RWPE2 (cell line): ENCODE results near the gene BSX.

Source experiments
- ATAC-seq: fragments of 200-7000 bp; cut with Tn5 transposase; 3 replicates; pipeline ENCODE4 v1.9.1; 2021; ENCODE audit warnings: low read depth
- DNase-seq: peaks from one replicate; pipeline ENCODE4 v3.0.0-alpha.2; 2020; ENCODE audit warnings: low spot score
- H3K27ac ChIP-seq: fragments of 450-650 bp; 2 replicates; pipeline ENCODE4 v1.5.1; 2017; ENCODE audit warnings: mild to moderate bottlenecking; ENCODE audit not compliant: poor library complexity, severe bottlenecking
- H3K27me3 ChIP-seq: fragments of 250-450 bp; sonication (Bioruptor Pico); 2 replicates; pipeline ENCODE4 v1.5.1; 2021; ENCODE audit warnings: mild to moderate bottlenecking, moderate library complexity; ENCODE audit not compliant: insufficient read depth, poor library complexity, severe bottlenecking
- H3K36me3 ChIP-seq: fragments of 250-450 bp; sonication (Bioruptor Pico); 2 replicates; pipeline ENCODE4 v1.5.1; 2020; ENCODE audit warnings: low read depth, mild to moderate bottlenecking, moderate library complexity
- H3K4me1 ChIP-seq: fragments of 250-450 bp; sonication (Bioruptor Pico); 2 replicates; pipeline ENCODE4 v1.5.1; 2021; ENCODE audit warnings: mild to moderate bottlenecking, moderate library complexity; ENCODE audit not compliant: insufficient read depth, poor library complexity, severe bottlenecking
- H3K4me3 ChIP-seq: fragments of 250-450 bp; sonication (Bioruptor Pico); 2 replicates; pipeline ENCODE4 v1.5.1; 2021; ENCODE audit warnings: mild to moderate bottlenecking, moderate library complexity; ENCODE audit not compliant: severe bottlenecking
- H3K9me3 ChIP-seq: fragments of 250-450 bp; sonication (Bioruptor Pico); 2 replicates; pipeline ENCODE4 v1.5.1; 2021; ENCODE audit warnings: mild to moderate bottlenecking, moderate library complexity; ENCODE audit not compliant: severe bottlenecking
- TF ChIP-seq, protein P1 (sequence below): fragments of 450-650 bp; IDR thresholded peaks from one replicate; pipeline ENCODE4 v1.5.1; 2017; ENCODE audit warnings: mild to moderate bottlenecking, moderate library complexity; ENCODE audit not compliant: poor library complexity, severe bottlenecking

The BSX gene

GRCh38 chr11:122978299-122978620, 3.4 kb downstream of the BSX start:
- H3K9me3 ChIP-seq, result no peaks in the 10 kb centered on the region
- H3K27me3 ChIP-seq, result peaks cover 100% of the 10 kb centered on the region
- no peak for DNase-seq
- no peaks in the 10 kb centered on the region for H3K4me1 ChIP-seq
- H3K27ac ChIP-seq, result no peak overlapping the region
- ATAC-seq, result no peak
- no peak overlapping the region for H3K4me3 ChIP-seq
- TF ChIP-seq, protein P1, sequence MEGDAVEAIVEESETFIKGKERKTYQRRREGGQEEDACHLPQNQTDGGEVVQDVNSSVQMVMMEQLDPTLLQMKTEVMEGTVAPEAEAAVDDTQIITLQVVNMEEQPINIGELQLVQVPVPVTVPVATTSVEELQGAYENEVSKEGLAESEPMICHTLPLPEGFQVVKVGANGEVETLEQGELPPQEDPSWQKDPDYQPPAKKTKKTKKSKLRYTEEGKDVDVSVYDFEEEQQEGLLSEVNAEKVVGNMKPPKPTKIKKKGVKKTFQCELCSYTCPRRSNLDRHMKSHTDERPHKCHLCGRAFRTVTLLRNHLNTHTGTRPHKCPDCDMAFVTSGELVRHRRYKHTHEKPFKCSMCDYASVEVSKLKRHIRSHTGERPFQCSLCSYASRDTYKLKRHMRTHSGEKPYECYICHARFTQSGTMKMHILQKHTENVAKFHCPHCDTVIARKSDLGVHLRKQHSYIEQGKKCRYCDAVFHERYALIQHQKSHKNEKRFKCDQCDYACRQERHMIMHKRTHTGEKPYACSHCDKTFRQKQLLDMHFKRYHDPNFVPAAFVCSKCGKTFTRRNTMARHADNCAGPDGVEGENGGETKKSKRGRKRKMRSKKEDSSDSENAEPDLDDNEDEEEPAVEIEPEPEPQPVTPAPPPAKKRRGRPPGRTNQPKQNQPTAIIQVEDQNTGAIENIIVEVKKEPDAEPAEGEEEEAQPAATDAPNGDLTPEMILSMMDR, result no peak
- no peaks in the 10 kb centered on the region for H3K36me3 ChIP-seq

DNA sequence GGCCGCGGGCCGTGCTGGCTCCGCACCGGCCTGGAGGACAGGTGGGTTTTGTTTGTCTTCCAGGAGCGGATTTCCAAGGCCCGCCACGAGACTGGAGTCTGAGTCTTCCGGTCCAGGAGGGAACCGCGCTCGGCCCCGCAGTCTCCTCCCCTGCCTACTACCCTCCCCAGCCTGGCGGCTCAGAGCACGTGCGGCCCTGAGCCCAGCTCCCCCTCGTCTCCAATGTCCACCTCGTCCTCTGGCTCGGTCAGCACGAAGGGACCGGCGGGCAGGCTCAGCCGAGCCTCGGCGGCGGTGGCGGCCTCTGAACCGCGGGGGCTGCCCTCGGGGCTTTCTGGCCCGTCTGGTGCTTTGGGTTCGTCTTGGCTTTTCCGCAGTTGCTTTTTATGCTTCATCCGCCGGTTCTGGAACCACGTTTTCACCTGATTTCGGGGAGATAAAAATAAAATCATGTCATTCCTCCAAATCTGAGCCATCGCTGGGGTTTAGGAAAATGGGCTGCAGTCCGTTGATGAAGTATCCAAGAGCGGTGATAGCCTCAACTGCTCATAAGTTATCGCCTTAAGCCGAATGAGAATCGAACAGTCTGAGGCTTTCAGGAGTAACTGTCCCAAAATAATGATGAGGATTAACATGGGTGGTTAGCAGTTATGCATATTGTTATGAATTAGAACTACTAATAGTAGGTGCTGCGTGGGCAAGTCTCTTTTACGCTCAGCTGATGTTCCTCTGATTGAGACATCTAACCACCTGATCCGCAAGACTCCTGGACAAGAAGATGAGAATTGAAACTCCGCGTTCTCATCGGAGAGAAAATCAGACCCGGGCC, 4.0 kb downstream of the BSX start:
- Histone ChIP-seq H3K27me3 (peaks cover 100% of the 10 kb centered on the region), H3K27ac (no peak overlapping the region), H3K9me3 (no peaks in the 10 kb centered on the region), H3K36me3 (no peaks in the 10 kb centered on the region), H3K4me3 (no peak overlapping the region), H3K4me1 (no peaks in the 10 kb centered on the region)
- TF ChIP-seq, protein P1, result no peak
- ATAC-seq (0 out of 3 replicates have a peak, but pooled peaks have one; percentile 7), DNase-seq (no peak)

DNA sequence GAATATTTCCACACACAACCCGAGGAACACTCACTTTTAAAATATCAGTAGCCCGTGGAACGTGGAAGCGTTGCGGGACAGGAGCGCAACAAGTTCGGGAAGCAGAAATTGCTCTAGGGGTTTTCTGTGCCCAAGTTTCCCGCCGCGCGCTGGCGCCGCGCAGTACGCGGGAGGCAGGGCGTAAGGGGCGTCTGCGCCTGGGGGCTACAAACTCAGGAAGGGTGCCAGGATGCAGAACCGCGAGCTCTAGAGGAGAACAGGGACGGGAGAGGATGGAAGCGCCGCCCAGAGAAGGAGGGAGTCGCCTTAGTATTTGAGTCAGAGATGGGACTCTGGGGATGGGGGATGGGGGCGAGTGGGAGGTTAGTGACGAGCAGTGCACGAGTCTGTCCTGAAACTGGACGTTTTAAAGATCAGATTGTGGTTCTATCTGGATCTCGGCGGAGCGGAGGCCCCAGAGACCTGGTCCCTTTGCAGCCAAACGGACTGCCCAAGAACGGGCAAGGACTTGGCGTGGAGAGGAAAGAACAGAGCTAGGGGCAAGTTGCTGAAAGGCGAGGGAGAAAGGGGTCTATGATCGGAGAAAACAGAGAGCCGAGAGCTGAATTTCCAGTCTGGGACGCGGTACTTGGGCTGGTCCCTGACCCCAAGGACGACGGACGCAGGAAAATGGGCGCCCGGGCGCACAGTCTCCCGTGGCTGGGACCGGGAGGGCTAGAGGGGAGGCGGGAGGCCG, 4.7 kb downstream of the BSX start:
- ATAC-seq (peak; percentile 31; the same call in 2 of the 3 replicates), DNase-seq (no peak)
- peaks cover 95% of the 10 kb centered on the region for H3K27me3 ChIP-seq
- H3K4me3 ChIP-seq, result no peak overlapping the region
- TF ChIP-seq, protein P1, result no peak
- H3K27ac ChIP-seq, result no peak overlapping the region
- no peaks in the 10 kb centered on the region for H3K4me1 ChIP-seq
- no peaks in the 10 kb centered on the region for H3K9me3 ChIP-seq
- no peaks in the 10 kb centered on the region for H3K36me3 ChIP-seq

DNA sequence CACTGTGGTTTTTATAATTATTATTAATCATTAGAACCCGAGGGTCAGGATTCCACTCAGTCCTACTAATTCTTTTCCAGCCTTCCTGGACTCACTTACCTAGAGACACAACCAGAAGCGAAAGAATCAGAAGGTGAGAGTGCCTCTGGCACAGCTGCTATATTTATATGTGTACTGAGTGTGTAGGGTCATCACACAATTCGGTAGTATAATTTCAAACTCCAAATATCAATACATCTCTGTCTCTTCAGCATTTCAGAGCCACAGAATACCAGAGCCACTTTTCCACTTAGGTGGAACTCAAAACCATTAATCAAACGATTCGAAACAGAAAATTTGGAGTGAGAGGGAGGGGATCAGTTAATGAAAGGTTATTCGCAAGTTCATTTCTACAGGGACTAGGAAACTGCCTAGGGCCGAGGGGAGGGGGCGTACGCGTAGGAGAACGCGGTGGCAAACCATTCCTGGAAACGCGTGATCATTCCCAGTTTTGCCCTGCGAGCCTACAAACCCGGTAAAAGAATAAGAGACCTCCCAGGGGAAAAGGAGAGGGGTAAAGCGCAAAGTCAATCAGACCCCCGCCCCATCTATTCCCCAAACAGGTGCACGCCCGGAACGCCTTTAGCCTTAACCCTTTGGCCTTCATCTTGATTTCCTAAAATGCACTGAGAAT, 5.4 kb downstream of the BSX start:
- no peak overlapping the region for H3K4me3 ChIP-seq

More for the DNA sequence above, 5.4 kb downstream of the BSX start:
- H3K9me3 ChIP-seq, result no peaks in the 10 kb centered on the region
- TF ChIP-seq, protein P1, result no peak
- H3K4me1 ChIP-seq, result no peaks in the 10 kb centered on the region
- H3K27me3 ChIP-seq, result peaks cover 91% of the 10 kb centered on the region
- no peaks in the 10 kb centered on the region for H3K36me3 ChIP-seq
- ATAC-seq (no peak), DNase-seq (no peak)
- H3K27ac ChIP-seq, result no peak overlapping the region
